GM18519 (cell line): ENCODE results near the gene HS3ST2.
"Not testable (repeated sequence)": the region's sequence is repeated elsewhere in the genome, so short reads cannot be mapped to it uniquely, and the experiment has no call there.

Experiments
- ATAC-seq: cut with Tn5 transposase; IDR thresholded peaks from one replicate; pipeline ENCODE4 v1.9.1; 2021; ENCODE audit warnings: mild to moderate bottlenecking, moderate library complexity; ENCODE audit not compliant: unreplicated experiment, low FRiP score

HS3ST2 gene

DNA sequence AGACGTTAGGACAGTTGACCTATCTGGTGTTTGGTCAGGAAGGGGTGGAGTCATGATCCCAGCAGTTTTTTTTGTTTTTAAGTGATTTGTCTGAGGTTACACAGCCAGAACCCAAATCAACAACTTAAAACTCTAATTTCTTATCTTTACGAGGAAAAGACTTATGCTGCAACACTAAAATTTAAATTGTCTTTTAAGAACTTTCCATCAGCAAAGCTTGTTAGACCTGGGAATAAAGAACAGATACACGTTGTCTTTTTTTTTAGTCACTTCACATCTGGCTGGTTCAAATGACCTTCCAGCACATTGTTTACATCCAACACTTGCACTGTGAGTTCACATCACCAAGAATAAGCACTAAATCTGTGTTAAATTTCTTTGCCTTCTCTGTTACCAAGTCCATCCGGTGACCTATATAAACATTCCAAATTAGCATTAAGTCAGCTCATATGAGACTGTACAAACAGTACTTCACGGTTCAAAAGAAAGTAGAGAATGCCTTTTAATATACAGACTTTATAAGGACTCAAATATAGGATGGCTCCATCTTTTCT lies 115.0 kb downstream of the HS3ST2 start:
- ATAC-seq: no peak

DNA sequence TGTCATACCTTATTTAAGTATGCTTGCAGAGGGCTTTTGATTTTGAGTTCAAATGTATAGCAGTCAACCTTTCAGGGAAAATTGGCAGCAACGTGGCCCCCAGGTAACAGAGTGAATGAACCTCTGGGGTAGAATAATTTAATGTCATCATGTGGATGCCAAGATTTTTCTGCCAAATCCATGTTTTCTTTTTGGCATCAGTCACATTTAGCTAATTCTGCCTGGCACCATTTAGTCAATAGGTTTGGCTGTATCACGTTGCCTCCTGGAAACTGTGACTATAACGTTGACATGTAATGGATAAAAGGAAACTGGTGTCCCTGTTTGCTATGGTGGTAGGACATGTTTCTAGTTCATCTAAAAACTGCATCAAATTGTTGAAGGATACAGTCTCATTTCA lies 115.5 kb downstream of the HS3ST2 start:
- ATAC-seq: no peak

DNA sequence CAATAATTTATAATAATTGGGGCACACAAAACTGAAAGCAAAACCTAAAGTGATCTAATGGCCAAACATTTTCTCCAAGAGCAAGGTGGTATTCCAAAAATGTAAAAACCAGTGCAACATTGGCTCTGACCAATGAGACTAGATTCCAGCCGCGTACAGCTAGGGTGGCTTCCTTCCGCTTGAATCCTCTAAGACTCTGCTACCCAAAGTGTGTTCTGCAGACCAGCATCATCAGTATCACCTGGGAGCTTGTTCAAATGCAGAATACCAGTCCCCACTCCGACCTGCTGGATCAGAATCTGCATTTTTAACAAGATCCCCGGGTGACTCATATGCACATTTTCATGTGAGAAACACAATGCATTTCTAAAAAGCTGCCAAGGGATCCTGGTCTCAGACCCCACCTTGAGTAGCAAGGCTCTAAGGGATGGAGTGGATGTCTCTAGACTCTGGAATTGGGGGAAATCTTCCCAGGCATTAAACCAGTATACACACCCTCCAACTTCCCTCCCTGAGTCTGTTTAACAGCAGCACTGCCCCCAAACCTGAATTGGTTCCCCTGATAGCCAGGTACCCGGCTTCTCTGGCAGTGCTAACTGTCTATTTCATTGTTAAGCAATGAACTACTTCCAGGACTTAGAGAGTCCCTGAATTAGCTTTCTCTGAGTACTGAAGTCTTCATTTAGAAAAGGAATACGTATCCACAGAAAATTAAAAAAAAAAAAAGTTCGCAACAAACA lies 118.2 kb downstream of the HS3ST2 start:
- no peak for ATAC-seq

DNA sequence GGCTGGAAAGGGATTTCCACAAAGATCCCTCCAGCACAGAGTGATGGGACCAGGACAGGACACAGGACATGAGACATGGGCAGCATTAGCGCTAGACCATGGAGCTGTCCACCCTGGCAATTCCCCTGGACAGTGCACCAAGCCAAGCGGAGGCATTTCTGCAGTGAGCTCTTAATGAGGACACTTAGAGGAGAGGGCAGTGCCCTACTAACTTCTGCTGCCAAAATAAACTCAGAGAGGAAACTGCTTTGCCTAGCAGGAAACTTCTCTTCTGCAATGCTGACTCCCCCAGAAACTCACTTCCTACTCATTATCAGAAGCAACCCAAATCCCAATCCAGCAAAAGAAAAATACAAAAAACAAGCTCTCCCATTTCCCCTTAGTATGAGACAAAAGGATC lies 119.2 kb downstream of the HS3ST2 start:
- no peak for ATAC-seq

DNA sequence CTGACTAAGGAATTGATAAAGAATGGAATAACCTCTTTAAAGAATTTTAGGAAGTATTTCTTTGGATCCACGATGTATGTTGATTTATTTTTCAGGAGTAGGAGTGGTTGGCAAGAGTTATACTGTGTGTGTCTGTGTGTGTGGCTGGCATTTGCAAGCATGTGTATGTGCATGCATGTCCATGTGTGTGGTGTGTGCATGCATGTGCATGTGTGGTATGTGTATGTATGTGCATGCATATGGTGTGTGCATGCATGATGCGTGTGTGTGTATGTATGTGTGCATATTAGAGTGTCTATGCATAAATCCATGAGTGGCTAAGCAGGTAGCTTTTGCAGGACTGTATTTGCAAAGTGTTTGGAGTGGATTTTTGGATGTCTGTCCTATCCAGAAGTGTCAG lies 120.8 kb downstream of the HS3ST2 start:
- no peak for ATAC-seq

DNA sequence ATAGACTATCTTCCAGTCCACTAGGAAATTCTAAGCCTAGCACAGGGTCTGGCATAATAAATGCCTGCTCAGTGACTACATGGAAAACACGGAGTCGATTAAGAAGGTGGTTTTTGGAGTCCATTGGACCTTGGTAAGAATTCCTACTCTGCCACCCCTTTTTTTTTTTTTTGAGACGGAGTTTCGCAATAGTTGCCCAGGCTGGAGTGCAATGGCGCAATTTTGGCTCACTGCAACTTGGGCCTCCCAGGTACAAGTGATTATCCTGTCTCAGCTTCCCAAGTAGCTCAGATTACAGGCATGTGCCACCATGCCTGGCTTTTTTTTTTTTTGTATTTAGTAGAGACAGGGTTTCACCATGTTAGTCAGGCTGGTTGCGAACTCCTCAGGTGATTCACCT lies 123.2 kb downstream of the HS3ST2 start:
- no peak for ATAC-seq

DNA sequence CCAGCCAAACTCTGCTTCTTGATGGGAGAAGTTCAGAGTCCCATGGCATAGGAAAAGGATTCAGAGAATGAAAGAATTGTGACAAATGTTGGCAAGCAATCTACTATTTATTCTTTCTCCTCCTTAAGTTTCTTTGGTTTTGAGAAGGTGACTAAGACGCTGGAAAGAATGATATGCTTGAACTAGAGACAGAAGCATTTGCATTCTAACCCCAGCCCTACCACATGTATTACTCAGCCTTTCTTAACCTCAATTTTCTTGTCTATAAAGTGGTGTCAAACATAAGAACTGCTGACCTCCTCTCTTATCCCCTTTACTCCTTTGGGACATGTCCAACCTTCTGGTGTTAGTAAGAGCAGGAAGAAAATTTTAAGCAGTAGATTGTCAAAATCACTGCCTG lies 124.7 kb downstream of the HS3ST2 start:
- ATAC-seq: no peak

DNA sequence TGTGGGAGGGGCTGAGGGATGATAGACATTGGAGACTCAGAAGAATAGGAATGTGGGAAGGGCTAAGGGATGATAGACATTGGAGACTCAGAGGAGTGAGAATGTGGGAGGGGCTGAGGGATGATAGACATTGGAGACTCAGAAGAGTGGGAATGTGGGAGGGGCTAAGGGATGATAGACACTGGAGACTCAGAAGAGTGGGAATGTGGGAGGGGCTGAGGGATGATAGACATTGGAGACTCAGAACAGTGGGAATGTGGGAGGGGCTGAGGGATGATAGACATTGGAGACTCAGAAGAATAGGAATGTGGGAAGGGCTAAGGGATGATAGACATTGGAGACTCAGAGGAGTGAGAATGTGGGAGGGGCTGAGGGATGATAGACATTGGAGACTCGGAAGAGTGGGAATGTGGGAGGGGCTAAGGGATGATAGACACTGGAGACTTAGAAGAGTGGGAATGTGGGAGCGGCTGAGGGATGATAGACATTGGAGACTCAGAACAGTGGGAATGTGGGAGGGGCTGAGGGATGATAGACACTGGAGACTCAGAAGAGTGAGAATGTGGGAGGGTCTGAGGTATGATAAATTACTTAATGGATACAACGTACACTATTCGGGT lies 125.9 kb downstream of the HS3ST2 start:
- not testable (repeated sequence) for ATAC-seq

DNA sequence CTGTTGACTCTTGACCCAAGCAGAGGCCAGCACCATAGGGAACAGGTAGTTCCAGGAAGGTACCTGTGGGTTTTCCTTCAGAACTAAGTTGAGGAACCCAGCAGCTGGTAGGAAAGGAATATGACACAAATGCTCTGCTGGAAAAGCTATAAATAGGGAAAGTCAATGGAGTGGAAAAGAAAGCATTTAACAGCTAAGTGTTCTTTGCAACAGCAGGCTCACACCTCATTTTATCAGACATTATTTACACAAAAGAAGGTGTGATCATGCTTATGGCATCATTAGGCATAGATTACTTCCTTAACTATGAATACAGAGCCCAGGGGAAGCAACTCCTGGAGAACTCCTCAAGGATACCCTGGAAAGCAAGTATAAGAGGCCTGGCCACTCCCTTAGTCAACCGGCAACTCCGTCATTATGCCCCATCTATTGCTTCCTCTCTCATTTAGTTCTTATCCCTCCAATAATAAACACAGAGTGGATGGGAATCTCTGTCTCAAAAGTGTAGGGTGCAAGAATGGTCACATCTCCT lies 128.1 kb downstream of the HS3ST2 start:
- ATAC-seq: no peak

DNA sequence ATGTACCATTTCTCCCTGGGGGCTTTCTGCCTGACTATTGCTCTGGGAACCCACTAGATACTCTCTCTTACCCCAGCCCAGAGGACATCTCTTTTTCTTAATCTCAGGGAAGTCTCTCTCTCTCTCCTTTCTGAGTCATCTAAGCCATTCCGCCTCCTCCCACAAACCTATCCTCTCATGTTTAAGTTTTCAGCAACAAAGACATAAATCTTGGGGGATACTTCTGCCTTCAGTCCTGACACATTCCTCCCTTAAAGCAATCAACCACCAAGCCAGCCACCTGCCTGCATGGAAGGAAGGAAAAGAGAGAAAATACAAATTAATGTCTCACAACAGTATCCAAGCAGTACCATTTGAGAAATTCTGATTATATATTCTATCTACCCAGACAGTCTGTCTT lies 128.8 kb downstream of the HS3ST2 start:
- no peak for ATAC-seq

DNA sequence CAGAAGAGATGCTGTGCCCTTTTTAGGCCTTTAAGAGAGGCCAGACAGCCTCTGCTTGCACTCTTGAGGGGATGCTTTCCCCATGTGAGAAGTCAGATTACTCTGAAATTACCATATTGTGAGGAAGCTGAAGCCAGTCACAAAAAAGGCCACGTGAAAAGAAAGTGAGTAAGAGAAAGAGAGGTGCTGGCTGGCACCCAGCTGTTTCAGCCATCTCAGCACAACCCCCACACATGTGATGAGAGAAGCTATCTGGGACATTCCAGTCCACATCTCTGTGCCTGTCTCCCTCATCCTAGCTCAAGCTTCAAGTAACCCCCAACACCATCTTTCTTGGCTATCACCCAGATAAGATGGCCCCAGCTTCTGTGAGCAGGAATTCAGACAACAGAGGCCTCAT lies 131.4 kb downstream of the HS3ST2 start:
- no peak for ATAC-seq

DNA sequence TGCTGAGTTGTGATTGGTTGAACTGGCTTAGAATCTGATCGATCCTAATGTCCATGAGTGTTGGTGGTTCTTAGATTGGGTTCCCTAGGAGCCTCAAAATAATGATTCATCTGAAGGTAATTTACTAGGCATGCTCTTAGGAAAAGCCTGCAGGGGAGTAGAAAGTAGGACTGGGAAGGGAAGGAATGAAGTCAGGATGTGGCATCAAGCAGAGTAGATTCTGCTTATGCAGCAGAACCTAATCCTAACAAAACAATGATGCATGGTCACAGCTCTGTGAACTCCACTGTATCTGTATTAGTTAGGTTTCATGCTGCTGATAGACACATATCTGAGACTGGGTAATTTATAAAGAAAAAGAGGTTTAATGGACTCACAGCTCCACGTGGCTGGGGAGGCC lies 132.5 kb downstream of the HS3ST2 start:
- no peak for ATAC-seq

DNA sequence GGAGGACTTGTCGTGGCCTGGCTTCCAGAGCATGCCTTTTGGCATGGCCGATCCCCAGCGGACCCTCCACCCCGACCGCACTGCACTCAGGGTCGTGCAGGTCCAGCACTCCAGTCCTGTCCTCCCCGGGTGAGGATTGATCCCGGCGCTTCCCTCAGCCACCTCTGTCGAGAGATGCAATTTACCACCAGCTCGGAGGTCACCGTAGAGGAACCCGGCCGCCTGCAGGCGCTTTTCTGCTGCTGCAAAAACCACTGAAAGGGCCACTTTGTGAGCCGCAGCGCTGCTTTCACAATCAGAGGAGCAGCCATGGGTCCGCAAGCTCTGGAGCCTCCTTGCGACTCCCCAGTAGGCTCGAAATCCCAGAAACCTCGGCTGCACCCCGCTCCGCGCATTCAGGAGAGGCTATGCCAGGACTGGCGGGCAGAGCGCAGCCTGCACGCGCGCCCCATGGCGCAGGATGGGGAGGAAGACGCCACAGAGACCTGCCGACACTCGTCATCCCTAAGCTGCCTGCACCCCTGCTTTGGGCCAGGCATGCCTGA lies 134.2 kb downstream of the HS3ST2 start:
- ATAC-seq: no peak

DNA sequence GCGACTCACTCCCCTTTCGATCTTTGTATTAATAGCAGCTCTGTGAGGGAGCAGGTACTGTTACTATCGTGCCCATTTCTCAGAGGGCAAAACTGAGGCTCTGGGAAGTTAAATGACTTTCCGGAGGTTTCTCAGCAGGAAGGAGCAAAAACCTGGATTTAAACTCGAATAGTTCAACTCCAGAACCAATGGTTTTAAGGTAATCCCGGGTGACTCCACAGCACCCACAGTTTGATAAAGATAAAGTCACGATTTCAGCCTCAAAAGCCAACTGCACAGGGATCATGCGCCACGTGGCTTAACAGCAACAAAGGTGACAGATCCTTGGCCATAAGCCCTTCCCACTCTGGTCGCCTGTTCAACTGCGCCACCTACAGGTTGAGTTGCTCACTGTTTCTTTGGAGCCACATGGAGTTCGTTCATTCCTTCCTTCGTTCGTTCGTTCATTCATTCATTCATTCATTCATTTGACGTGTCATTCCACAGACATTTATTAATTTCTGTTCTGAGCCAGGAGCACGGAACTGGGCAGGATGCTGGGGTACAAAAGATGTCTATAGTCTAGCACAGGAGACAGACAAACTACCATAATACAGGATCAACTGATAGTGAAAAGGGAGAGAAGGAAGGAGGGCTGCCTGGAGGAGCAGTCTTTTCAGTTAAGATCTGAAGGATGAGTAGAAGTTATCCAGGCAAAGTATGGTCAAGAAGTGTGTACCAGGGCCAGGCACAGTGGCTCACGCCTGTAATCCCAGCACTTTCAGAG lies 134.8 kb downstream of the HS3ST2 start:
- no peak for ATAC-seq

DNA sequence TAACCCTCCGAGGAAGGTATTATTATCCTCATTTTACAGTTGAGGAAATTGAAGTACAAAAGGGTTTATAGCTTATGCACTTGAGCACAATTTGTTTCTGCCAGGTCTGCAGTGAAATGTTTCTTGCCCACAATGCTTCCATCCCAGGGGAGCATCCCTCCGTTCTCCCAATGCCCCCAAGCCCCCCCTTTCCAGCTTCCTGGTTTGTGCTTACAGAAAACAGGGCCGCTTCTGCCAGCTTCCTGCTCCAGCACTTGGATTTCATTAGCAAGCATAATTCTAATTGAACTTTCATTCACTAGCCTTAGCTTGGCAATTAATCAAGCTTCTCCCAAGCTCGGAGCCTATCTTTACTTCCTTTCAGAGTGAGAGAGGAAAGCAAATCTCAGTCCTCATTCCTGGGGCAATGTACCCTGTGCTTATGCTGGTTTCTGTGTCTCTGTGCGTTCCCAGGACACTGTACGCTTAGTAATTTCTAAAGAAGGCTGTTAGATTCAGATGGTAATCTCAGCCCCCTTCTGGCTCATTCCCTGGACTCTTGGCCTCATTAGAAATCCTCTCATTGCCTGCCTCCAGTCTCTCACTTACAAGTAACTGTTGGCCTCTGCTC lies 141.6 kb downstream of the HS3ST2 start:
- no peak for ATAC-seq

DNA sequence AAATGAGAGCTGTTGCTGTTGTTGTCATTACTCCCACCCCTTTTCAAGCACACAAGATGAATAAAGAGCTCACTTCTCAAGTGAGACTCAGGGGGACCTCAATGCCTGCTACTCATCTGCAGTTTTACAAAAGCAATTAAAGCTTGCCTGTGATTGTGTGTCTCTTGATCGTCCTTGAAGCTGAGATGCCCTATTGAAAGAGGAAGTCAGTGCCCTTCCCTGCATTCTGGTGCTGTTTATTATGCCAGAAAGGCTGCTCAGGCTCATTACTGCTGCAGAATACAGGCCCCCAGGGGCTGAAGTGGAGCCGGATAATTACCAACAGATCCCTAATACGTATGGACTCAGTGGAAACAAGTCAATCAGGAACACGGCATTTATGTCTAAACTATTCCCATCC lies 147.2 kb downstream of the HS3ST2 start:
- no peak for ATAC-seq

DNA sequence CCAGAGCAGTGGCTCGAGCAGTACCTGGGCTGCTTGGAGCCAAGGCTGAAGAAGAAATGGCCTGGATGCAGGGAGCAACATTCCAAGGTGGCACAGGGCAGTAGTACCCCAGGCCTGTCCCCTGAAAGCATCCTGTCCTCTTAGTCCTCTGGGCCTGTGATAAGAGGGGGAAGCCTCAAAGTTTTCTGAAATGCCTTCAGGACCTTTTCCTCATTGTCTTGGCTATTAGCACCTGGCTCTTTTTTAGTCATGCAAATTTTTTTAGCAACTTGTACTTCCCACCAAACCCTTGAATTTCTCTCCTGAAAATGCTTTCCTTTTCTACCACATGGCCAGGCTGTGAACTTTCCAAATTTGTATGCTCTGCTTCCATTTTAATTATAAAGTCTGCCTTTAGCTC lies 148.9 kb downstream of the HS3ST2 start:
- no peak for ATAC-seq
